HepG2 (cell line): ENCODE data around the gene SMAP1. TPM values are rescaled to one million over a fixed set of nuclear protein-coding genes. Genes with fewer than 3 reads are reported as not detected.
A peak's percentile ranks its signal among the peaks of the same experiment; 100 is the strongest.

Experiments
- AKAP8 ChIP-seq: sonication (generic); formaldehyde crosslinking; IDR thresholded peaks from 2 replicates; pipeline ENCODE4 v1.5.1; 2020; ENCODE audit warnings: mild to moderate bottlenecking, missing genetic modification reagents
- DPF2 ChIP-seq: sonication (generic); formaldehyde crosslinking; IDR thresholded peaks from 2 replicates; pipeline ENCODE4 v1.4.0; 2020; ENCODE audit warnings: mild to moderate bottlenecking, low read depth, missing genetic modification reagents, borderline replicate concordance
- JUN ChIP-seq: sonication (generic); formaldehyde crosslinking; IDR thresholded peaks from 2 replicates; pipeline ENCODE4 v1.4.0; 2020; ENCODE audit warnings: mild to moderate bottlenecking, missing genetic modification reagents
- NFE2L2 ChIP-seq: fragments of 150-350 bp; IDR thresholded peaks from 2 replicates; pipeline ENCODE4 v1.6.1; 2014; ENCODE audit warnings: low read length
- PCBP1 ChIP-seq: fragments of 200-400 bp; formaldehyde crosslinking; IDR thresholded peaks from 2 replicates; pipeline ENCODE4 v1.6.1; 2017; ENCODE audit warnings: mild to moderate bottlenecking, low read depth, low read length, borderline replicate concordance
- REL ChIP-seq: sonication (generic); formaldehyde crosslinking; conservative IDR thresholded peaks from 2 replicates; pipeline ENCODE4 v1.8.0; 2022; ENCODE audit warnings: mild to moderate bottlenecking, missing genetic modification reagents, moderate library complexity
- RFX1 ChIP-seq: fragments of 450-650 bp; IDR thresholded peaks from 2 replicates; pipeline ENCODE4 v1.6.1; 2017
- SPEN ChIP-seq: sonication (generic); formaldehyde crosslinking; IDR thresholded peaks from 2 replicates; pipeline ENCODE4 v1.5.1; 2020; ENCODE audit warnings: low read depth, mild to moderate bottlenecking, missing genetic modification reagents
- SUZ12 ChIP-seq: fragments of 150-350 bp; IDR thresholded peaks from 2 replicates; pipeline ENCODE4 v1.6.1; 2014; ENCODE audit warnings: low read depth, low read length
- TCF7L2 ChIP-seq: IDR thresholded peaks from 2 replicates; pipeline ENCODE4 v1.6.1; 2011; ENCODE audit warnings: mild to moderate bottlenecking, low read depth, low read length, moderate library complexity
- XRCC5 ChIP-seq: fragments of 200-400 bp; formaldehyde crosslinking; optimal IDR thresholded peaks from 2 replicates; pipeline ENCODE3; 2017; ENCODE audit warnings: mild to moderate bottlenecking, low read length
- ZNF205 ChIP-seq: IDR thresholded peaks from 2 replicates; pipeline ENCODE4 v1.6.1; 2018; ENCODE audit warnings: missing biosample characterization, missing genetic modification reagents
- ZNF230 ChIP-seq: sonication (generic); formaldehyde crosslinking; IDR thresholded peaks from 2 replicates; pipeline ENCODE4 v1.4.0; 2020; ENCODE audit warnings: mild to moderate bottlenecking, missing genetic modification reagents
- ZNF326 ChIP-seq: sonication (generic); formaldehyde crosslinking; IDR thresholded peaks from 2 replicates; pipeline ENCODE4 v1.4.0; 2020; ENCODE audit warnings: missing genetic modification reagents, borderline replicate concordance
- ZNF329 ChIP-seq: sonication (generic); formaldehyde crosslinking; IDR thresholded peaks from 2 replicates; pipeline ENCODE4 v1.9.0; 2021; ENCODE audit warnings: low read depth, mild to moderate bottlenecking, missing genetic modification reagents
- ZNF431 ChIP-seq: sonication (generic); formaldehyde crosslinking; IDR thresholded peaks from 2 replicates; pipeline ENCODE4 v1.9.0; 2022; ENCODE audit warnings: missing genetic modification reagents, low read depth, mild to moderate bottlenecking, borderline replicate concordance
- ZNF432 ChIP-seq: sonication (generic); formaldehyde crosslinking; IDR thresholded peaks from 2 replicates; pipeline ENCODE4 v1.5.0; 2020; ENCODE audit warnings: missing genetic modification reagents, mild to moderate bottlenecking, borderline replicate concordance
- polyA plus RNA-seq, 8 experiments: library from polyadenylated mRNA; depleted of rRNA in 3 of 8; stranded (reverse) in 7 of 8; unstranded in 1 of 8; fragments of >200 nt; fragmentation: Illumina TruSeq in 4 of 8; extraction: Trizol in 4 of 8; gene quantifications; 2 replicates each; pipeline versions ENCODE4 v1.2.1 to v1.2.3, GENCODE V29; 2011 to 2016; ENCODE audit warnings: low read depth in 4 of 8, missing spikeins in 1 of 8, mixed read lengths in 1 of 8; ENCODE audit not compliant: insufficient read depth in 1 of 8
- total RNA-seq, 5 experiments: library from RNA; depleted of rRNA; stranded (reverse); fragments of >200 nt; fragmentation: Illumina TruSeq; extraction: Trizol; gene quantifications; 2 replicates each; pipeline ENCODE4 v1.2.3, GENCODE V29; 2016; ENCODE audit warnings: low read depth in 1 of 5
- TF ChIP-seq, protein P1 (sequence below): sonication (generic); formaldehyde crosslinking; IDR thresholded peaks from 2 replicates; pipeline ENCODE4 v1.5.0; 2020; ENCODE audit warnings: mild to moderate bottlenecking, missing genetic modification reagents
- TF ChIP-seq, protein P2 (sequence below): sonication (generic); formaldehyde crosslinking; conservative IDR thresholded peaks from 2 replicates; pipeline ENCODE4 v1.4.0; 2020; ENCODE audit warnings: missing genetic modification reagents
- TF ChIP-seq, protein P3 (sequence below): IDR thresholded peaks from 2 replicates; pipeline ENCODE4 v1.6.1; 2016; ENCODE audit warnings: missing biosample characterization, missing genetic modification reagents, low read depth
- TF ChIP-seq, protein P4 (sequence below): IDR thresholded peaks from 2 replicates; pipeline ENCODE4 v1.6.1; 2016; ENCODE audit warnings: low read depth, missing genetic modification reagents, missing compliant biosample characterization

SMAP1 gene
- total and polyA plus RNA-seq, 2 of the 13 experiments (the other 11 are each of a cell fraction or from before 2014, with no cell fraction given), result 13.4 to 17.8 TPM

DNA sequence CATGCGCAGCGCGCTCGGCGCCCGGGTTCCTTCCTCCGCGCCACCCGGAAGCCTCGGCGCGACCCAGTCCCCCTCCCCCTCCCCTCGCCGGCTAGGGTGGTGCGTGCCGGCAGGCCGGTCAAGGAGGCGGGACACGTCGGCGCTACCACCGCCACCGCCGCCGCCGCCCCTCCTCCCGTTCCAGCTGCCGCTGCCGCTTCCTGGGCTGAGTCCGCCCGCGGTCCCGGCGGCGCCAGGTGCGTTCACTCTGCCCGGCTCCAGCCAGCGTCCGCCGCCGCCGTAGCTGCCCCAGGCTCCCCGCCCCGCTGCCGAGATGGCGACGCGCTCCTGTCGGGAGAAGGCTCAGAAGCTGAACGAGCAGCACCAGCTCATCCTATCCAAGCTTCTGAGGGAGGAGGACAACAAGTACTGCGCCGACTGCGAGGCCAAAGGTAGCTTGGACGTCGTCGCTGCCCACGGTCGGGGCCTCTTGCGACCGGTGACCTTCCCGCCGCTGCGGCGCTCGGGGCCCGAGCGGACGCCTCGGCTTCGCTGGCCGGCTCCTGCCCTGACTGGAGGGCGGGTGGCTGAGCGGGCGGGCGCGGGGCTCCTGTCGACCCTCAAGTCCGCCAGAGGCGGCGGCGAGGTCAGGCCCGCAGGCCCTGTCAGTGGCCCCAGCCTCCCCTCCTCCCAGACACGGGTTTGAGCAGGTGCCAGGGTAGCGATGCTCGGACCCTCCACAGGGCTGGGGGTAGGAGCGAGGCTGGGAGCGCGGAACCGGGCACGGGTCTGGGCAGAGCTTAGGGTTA lies at the start of gene SMAP1 (continued):
- no peak for TF ChIP-seq NFE2L2
- no peak for TF ChIP-seq ZNF326 (CRISPR knock-in tag)
- TF ChIP-seq ZNF230, result peak; percentile 93; the same call in 1 of the 2 replicates
- TF ChIP-seq ZNF329, result no peak; the same call in 1 of the 2 replicates
- TF ChIP-seq, protein P1, sequence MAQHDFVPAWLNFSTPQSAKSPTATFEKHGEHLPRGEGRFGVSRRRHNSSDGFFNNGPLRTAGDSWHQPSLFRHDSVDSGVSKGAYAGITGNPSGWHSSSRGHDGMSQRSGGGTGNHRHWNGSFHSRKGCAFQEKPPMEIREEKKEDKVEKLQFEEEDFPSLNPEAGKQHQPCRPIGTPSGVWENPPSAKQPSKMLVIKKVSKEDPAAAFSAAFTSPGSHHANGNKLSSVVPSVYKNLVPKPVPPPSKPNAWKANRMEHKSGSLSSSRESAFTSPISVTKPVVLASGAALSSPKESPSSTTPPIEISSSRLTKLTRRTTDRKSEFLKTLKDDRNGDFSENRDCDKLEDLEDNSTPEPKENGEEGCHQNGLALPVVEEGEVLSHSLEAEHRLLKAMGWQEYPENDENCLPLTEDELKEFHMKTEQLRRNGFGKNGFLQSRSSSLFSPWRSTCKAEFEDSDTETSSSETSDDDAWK, result no peak
- TF ChIP-seq DPF2 (CRISPR knock-in tag), result 0 out of 2 replicates have a peak, but pooled peaks have one; percentile 26
- TF ChIP-seq XRCC5, result no peak
- TF ChIP-seq RFX1, result no peak
- TF ChIP-seq, protein P2, sequence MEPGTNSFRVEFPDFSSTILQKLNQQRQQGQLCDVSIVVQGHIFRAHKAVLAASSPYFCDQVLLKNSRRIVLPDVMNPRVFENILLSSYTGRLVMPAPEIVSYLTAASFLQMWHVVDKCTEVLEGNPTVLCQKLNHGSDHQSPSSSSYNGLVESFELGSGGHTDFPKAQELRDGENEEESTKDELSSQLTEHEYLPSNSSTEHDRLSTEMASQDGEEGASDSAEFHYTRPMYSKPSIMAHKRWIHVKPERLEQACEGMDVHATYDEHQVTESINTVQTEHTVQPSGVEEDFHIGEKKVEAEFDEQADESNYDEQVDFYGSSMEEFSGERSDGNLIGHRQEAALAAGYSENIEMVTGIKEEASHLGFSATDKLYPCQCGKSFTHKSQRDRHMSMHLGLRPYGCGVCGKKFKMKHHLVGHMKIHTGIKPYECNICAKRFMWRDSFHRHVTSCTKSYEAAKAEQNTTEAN, result no peak
- 0 out of 2 replicates have a peak, but pooled peaks have one; percentile 26 for TF ChIP-seq AKAP8 (CRISPR knock-in tag)
- peak; percentile 58; the same call in 1 of the 2 replicates for TF ChIP-seq JUN (CRISPR knock-in tag)
- TF ChIP-seq SPEN (CRISPR knock-in tag), result peak; percentile 91
- TF ChIP-seq REL (CRISPR knock-in tag), result no peak
- TF ChIP-seq ZNF431, result peak; percentile 63; the same call in 1 of the 2 replicates
- no peak for TF ChIP-seq ZNF205 (CRISPR knock-in tag)
- no peak for TF ChIP-seq TCF7L2
- TF ChIP-seq PCBP1, result no peak
- TF ChIP-seq SUZ12, result no peak
- TF ChIP-seq, protein P3, sequence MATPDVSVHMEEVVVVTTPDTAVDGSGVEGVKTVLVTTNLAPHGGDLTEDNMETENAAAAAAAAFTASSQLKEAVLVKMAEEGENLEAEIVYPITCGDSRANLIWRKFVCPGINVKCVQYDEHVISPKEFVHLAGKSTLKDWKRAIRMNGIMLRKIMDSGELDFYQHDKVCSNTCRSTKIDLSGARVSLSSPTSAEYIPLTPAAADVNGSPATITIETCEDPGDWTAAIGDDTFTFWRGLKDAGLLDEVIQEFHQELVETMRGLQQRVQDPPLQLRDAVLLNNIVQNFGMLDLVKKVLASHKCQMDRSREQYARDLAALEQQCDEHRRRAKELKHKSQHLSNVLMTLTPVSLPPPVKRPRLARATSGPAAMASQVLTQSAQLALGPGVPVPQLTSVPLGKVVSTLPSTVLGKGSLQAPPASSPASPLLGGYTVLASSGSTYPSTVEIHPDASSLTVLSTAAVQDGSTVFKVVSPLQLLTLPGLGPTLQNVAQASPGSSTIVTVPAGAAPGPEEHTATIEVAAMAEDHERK (CRISPR knock-in tag), result peak; percentile 72
- TF ChIP-seq, protein P4, sequence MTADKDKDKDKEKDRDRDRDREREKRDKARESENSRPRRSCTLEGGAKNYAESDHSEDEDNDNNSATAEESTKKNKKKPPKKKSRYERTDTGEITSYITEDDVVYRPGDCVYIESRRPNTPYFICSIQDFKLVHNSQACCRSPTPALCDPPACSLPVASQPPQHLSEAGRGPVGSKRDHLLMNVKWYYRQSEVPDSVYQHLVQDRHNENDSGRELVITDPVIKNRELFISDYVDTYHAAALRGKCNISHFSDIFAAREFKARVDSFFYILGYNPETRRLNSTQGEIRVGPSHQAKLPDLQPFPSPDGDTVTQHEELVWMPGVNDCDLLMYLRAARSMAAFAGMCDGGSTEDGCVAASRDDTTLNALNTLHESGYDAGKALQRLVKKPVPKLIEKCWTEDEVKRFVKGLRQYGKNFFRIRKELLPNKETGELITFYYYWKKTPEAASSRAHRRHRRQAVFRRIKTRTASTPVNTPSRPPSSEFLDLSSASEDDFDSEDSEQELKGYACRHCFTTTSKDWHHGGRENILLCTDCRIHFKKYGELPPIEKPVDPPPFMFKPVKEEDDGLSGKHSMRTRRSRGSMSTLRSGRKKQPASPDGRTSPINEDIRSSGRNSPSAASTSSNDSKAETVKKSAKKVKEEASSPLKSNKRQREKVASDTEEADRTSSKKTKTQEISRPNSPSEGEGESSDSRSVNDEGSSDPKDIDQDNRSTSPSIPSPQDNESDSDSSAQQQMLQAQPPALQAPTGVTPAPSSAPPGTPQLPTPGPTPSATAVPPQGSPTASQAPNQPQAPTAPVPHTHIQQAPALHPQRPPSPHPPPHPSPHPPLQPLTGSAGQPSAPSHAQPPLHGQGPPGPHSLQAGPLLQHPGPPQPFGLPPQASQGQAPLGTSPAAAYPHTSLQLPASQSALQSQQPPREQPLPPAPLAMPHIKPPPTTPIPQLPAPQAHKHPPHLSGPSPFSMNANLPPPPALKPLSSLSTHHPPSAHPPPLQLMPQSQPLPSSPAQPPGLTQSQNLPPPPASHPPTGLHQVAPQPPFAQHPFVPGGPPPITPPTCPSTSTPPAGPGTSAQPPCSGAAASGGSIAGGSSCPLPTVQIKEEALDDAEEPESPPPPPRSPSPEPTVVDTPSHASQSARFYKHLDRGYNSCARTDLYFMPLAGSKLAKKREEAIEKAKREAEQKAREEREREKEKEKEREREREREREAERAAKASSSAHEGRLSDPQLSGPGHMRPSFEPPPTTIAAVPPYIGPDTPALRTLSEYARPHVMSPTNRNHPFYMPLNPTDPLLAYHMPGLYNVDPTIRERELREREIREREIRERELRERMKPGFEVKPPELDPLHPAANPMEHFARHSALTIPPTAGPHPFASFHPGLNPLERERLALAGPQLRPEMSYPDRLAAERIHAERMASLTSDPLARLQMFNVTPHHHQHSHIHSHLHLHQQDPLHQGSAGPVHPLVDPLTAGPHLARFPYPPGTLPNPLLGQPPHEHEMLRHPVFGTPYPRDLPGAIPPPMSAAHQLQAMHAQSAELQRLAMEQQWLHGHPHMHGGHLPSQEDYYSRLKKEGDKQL, result no peak
- TF ChIP-seq ZNF432 (CRISPR knock-in tag), result no peak
